Erythroblast (primary cell): ENCODE results near the gene NOVA2.
A peak's percentile ranks its signal among the peaks of the same experiment; 100 is the strongest.

Experiments
- DNase-seq, 2 experiments: peaks; one replicate each; lab custom pipeline; 2025; lab: John Stamatoyannopoulos, UW
- GATA1 ChIP-seq: IDR thresholded peaks from 2 replicates; pipeline ENCODE4 v1.6.1; 2011; ENCODE audit warnings: low read depth, mild to moderate bottlenecking, control low read depth, low read length, moderate library complexity
- POLR2A ChIP-seq: IDR thresholded peaks from 2 replicates; pipeline ENCODE4 v1.6.1; 2011; ENCODE audit warnings: mild to moderate bottlenecking, low read length

Gene NOVA2

DNA sequence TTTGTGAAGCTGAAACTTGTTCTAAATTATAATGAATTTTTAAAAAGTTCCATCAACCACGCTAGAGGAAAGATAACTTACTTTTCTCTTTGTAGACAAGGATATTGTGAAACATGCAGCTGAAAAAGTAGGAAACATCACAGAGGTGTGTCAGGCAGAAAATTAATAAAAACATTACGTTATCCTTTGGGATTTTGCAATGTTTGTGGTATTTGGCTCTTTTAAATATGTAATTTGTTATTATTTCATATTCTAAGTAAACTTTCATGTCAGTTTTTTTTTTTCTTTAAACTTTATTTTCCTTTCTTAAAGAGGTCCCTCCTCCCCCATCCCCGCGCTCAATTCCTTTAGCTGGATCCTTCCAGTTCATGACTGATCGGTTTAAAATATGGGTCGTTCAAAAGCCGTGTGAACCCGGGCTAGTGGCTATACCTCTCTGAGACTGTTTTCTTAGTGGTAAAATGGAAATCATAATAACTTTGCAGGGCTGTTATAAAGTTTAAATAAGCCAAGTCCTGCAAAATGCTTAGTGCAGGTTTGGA lies 20.9 kb upstream of the NOVA2 start:
- DNase-seq = no peak
- no peak for TF ChIP-seq GATA1

- no peak for DNase-seq
- TF ChIP-seq GATA1 = no peak
- TF ChIP-seq POLR2A = no peak
These were observed 16.6 kb upstream of the NOVA2 start for GRCh38 chr19:45990113-45990728.

DNA sequence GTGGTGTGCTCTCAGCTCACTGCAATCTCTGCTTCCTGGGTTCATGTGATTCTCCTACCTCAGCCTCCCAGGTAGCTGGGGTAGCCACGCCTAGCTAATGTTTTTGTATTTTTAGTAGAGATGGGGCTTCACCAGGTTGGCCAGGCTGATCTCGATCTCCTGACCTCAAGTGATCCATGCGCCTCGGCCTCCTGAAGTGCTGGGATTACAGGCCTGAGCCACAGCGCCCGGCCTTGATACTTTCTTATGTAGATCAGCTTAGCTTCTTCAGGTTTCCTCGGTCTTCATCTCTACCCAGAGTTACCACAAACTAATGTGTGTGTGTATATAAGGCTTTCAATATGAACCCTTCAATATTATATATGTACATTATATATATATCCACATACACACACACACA lies 11.7 kb upstream of the NOVA2 start:
- DNase-seq = no peak
- TF ChIP-seq GATA1 = no peak
- TF ChIP-seq POLR2A = no peak

GRCh38 chr19:45981350-45981749 lies 7.7 kb upstream of the NOVA2 start:
- no peak for DNase-seq
- TF ChIP-seq POLR2A = no peak
- TF ChIP-seq GATA1 = no peak

DNA sequence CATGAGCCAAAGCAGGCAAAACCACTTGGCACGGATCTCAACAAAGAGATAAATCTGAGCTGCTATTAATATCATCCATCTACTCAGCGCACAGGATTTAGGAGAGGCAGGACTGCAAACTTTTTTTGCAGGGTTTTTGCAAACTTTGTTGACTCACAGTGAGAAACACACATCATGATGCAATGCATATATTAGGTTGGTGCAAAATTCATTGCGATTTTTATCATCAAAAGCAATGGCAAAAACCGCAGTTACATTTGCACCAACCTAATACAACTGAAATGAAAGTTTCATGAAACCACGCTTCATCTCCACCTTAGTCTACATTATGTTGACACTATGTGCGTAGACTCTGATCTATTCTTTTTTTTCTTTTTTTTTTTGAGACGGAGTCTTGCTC lies 4.5 kb upstream of the NOVA2 start:
- DNase-seq = no peak
- TF ChIP-seq POLR2A (no peak), GATA1 (no peak)

DNA sequence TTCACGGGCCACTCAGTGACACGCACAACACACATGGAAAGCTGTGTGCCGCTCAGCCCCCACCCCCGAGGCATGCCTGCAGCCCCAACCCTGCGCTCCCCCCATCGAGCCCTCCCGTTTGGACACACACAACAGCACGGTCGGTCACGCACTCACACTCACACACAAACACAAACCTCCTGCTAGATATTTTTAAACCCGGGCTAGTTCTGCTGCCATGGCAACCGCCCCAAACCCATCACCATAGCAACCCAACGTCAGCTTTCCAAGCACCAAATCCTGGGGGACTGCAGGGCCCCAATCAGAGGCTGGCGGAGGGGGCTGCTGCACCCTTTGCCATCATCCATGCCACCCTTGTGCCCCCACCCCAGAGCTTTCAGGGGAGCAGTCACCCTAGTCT lies 2.5 kb upstream of the NOVA2 start:
- DNase-seq = peak in 1 of 2 experiments; percentile 10
- TF ChIP-seq POLR2A = no peak
- no peak for TF ChIP-seq GATA1

DNA sequence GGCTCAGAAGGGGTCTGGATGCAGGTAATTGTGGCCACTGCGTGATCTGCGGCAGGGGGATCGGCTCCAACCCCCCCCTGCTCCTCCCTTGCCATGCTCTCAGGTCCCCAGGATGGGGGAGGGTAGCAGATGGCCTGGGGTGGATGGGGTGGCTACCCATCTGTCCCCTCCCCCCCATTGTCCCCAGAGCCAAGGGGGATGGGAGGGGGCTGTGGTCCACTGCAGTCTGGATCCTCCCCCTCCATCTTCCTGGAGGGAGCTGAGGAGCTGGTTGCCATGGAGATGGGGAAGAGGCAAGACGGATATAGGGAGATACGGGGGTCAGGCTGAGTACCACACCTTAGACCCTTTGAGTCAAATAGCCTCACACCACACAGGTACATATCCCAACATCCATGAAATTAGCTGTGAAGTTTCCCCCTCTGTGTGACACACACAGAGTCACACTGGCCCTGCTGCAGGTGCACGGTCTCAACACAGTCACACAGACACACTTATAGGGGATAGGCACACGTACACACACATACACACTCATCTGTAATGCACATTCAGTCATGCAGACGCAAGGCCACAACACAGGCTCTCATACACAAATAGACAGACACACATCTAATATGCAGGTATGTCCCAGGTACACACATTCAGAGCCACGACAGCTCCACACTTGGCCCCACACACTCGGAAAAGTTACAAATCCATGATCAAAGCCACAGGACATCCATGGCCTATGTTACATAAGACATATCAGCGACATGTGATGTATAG lies 1.8 kb upstream of the NOVA2 start:
- TF ChIP-seq POLR2A = no peak
- no peak for TF ChIP-seq GATA1
- DNase-seq = no peak

GRCh38 chr19:45972947-45973540 lies 621 bp downstream of the NOVA2 start:
- TF ChIP-seq GATA1 (no peak), POLR2A (no peak)

DNA sequence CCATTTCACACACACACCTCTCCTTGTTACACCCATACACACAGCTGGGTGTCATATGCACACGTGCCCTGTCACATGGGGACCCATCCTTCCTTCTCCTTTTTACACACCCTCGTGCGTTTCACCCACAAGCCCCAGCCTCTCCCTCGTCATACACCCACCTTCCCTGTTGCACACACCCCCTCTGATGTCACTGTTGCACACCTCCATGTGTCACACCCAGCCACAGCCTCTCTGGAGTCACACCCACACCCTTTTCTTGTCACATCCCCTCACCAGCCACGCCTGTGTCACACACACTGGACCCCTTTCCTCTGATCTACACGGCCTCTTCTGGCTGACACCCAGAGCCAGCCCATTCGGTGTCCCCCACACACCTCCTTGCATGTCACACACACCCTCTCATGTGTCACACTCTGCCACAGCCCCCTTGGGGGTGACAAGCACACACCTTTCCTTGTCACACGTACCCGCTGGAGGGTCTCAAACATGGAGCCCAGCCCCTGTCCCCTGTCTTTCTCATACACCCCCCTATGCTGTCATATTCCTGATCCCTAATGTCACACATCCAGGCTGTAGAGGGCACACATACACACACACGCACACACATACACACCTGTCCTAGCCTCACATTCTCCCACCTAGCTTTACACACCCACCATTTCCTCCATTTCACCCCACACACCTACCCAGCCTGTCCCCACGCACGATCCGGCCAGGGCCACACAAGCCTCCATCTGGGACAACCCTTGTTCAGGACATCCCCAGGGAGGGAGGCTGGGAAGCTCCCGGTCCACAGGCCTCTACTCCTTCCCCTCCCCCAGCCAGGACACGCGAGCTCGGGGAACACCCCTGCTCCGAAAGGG lies 1.4 kb downstream of the NOVA2 start:
- no peak for DNase-seq
- TF ChIP-seq POLR2A = no peak
- TF ChIP-seq GATA1 = no peak

More at GRCh38 chr19:45972947-45973540, 621 bp downstream of the NOVA2 start:
- no peak for DNase-seq

DNA sequence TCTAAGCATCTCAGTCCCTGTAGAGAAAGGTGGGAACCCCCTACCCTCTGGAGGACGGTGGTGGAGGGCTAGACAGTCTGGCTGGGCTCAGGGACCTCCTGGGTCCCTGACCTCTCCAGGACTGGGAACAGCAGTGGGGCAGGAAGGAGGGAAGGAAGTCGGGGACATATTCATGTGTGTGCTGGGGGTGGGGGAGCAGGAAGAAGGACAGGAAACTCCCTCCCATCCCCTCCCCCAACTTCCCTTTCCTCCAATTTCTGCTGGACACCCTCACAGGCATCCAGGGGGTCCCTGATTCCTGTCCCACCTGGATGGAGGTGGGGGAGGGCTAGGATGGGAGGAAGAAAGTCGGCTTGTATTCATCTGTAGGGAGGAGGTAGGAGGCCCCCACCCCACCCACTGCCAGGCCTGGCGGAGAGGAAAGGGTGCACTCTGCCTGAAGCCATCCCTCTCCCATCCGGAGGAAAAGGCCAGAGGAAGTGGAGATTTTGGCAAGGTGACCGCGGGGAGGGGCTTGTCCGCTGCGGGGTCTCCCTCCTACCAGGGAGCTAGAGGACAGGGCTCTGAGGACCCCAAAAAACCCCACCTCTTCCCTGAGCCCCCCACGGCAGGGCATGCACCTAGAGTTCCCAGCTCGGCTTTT lies 2.3 kb downstream of the NOVA2 start:
- DNase-seq = no peak
- TF ChIP-seq GATA1 (no peak), POLR2A (no peak)

DNA sequence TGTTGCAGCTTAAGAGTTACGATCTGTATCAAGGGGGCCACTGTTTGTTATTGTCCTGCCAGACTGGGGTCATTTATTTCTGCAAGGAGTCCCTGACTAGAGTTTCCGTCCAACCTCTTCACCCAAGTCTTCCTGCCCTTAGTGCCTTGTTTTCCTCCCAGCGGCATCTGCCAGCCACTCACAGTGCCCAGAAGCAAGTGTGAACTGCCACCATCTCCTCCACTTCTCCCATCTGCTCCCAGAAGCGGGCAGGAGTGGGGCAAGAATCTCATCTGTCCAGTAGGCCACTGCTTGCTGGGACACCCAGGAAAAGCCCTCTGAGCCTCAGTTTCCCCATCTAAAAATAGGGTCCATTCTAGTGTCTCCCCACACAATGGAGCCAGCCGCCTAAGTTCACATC lies 4.0 kb downstream of the NOVA2 start:
- no peak for DNase-seq
- TF ChIP-seq POLR2A (no peak), GATA1 (no peak)

DNA sequence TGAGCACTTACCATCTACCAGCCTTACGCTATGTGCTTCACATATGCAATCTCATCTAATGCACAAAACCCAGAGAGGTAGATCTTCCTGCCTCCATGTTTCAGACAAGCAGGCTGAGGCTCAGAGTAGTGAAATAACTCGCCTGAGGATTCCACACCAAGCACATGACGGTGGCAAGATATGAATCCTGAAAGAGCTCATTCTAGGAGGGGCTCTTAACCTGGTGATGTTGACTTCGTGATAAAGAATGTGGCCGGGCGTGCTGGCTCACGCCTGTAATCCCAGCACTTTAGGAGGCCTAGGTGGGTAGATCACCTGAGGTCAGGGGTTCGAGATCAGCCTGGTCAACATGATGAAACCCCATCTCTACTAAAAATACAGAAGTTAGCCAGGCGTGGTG lies 5.0 kb downstream of the NOVA2 start:
- TF ChIP-seq GATA1 (no peak), POLR2A (no peak)
- no peak for DNase-seq

GRCh38 chr19:45967246-45967645 lies 6.4 kb downstream of the NOVA2 start:
- DNase-seq = no peak
- TF ChIP-seq POLR2A (no peak), GATA1 (no peak)
